Measurements from ENCODE around the gene TNNI3K.

Gene TNNI3K

GRCh38 chr1:74357756-74358155, 122.6 kb downstream of the TNNI3K start:
- no peak for DNase-seq (ENCODE audit: low read depth)
- TF ChIP-seq CTCF (conservative IDR thresholded peaks at IDR 0.05; ENCODE audit: low read length): no peak

GRCh38 chr1:74362691-74363090, 127.5 kb downstream of the TNNI3K start:
- DNase-seq (ENCODE audit: low read depth): no peak
- TF ChIP-seq CTCF (conservative IDR thresholded peaks at IDR 0.05; ENCODE audit: low read length): no peak
- no peak overlapping the region for H3K4me3 ChIP-seq (ENCODE audit: low read length)

More at GRCh38 chr1:74357756-74358155, 122.6 kb downstream of the TNNI3K start:
- no peak overlapping the region for H3K4me3 ChIP-seq (ENCODE audit: low read length)

DNA sequence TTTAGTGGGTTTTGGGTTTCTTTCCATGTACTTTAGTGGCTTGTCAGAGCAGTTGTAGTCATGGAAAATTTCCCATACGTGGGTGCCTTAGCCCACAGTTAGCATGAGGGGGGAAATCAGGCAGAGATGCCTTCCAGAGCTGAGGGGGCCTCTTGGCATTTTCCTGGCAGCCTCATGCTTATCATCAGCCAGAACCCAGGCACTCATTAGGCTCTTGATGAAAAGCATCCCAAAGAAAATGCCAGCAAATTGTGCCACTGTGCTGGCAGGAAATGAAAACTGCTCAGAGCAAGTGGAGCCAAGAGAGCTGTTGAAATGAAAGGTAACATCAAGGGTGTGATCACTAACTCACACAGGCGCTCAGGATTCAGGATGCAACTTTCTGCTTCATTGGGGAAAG, 128.0 kb downstream of the TNNI3K start:
- no peak for DNase-seq (ENCODE audit: low read depth)
- no peak overlapping the region for H3K4me3 ChIP-seq (ENCODE audit: low read length)
- no peak for TF ChIP-seq CTCF (conservative IDR thresholded peaks at IDR 0.05; ENCODE audit: low read length)

GRCh38 chr1:74367175-74367813, 132.1 kb downstream of the TNNI3K start:
- TF ChIP-seq CTCF (conservative IDR thresholded peaks at IDR 0.05; ENCODE audit: low read length): no peak
- no peak overlapping the region for H3K4me3 ChIP-seq (ENCODE audit: low read length)
- DNase-seq (ENCODE audit: low read depth): no peak

- no peak for DNase-seq (ENCODE audit: low read depth)
- H3K4me3 ChIP-seq (ENCODE audit: low read length): no peak overlapping the region
- no peak for TF ChIP-seq CTCF (conservative IDR thresholded peaks at IDR 0.05; ENCODE audit: low read length)
Observed at GRCh38 chr1:74368335-74368734, 133.1 kb downstream of the TNNI3K start.

DNA sequence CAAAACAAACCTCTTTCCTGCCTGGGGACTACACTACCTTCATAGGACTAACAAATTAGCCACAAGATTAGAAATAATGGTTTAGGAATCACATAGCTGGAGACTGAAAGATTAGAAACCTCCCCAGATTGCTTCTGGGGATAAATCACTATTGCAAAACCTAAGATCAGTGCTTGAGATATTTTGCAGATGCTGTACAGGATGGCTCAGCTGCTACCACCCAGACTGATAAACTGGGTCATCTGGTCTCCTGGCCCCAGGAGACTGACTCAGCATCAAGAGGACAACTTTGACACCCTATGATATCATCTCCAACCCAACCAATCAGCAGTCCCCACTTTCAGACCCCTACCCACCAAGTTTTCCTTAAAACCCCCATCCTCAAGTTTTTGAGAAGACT, 140.2 kb downstream of the TNNI3K start:
- no peak for DNase-seq (ENCODE audit: low read depth)
- no peak for TF ChIP-seq CTCF (conservative IDR thresholded peaks at IDR 0.05; ENCODE audit: low read length)
- no peak overlapping the region for H3K4me3 ChIP-seq (ENCODE audit: low read length)

GRCh38 chr1:74380252-74380651, 145.1 kb downstream of the TNNI3K start:
- DNase-seq (ENCODE audit: low read depth): no peak
- H3K4me3 ChIP-seq (ENCODE audit: low read length): no peak overlapping the region
- TF ChIP-seq CTCF (conservative IDR thresholded peaks at IDR 0.05; ENCODE audit: low read length): no peak

Data from AG10803 (cell line).